Gastrocnemius medialis (tissue), 4 donors: ENCODE results near the gene XPO1.

Experiments
- CTCF ChIP-seq, 5 experiments: fragments of 450-650 bp in 3 of 5; fragments of 200-600 bp in 2 of 5; sonication (generic) in 2 of 5; IDR thresholded peaks in 4 of 5; conservative IDR thresholded peaks in 1 of 5; 1 replicate in 4 of 5; 2 replicates in 1 of 5; pipeline ENCODE4 v1.5.1; 2016 to 2019; ENCODE audit warnings: antibody characterized with exemption in 5 of 5, mild to moderate bottlenecking in 3 of 5, moderate library complexity in 3 of 5
- POLR2A ChIP-seq, 2 donors: fragments of 450-650 bp; IDR thresholded peaks; one replicate each; pipeline ENCODE4 v1.6.1; 2017; ENCODE audit warnings: antibody characterized with exemption in 2 of 2, mild to moderate bottlenecking in 2 of 2, moderate library complexity in 2 of 2

DNA sequence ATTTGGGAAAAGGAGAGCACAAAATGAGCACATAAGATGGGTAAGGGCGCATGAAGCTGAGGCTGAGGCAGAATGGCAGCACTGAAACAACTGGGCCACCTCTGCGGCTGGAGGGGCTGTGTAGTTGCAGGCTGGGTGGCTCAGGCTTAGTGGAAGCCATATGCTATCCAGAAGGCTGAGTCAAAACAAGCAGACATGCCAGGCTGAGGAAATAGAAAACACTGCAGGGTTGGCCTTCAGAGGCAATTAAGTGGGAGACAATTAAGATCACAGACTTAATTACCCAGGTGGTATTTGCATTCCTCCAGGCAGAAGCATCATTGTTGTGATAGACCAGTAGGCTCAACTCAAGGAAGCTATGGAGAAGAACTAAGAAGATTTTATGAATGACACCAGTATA is 11.4 kb upstream of the XPO1 start:
- TF ChIP-seq CTCF (IDR thresholded peaks at IDR 0.05 in 4 of 5, conservative IDR thresholded peaks at IDR 0.05 in 1 of 5) (no peak), POLR2A (IDR thresholded peaks at IDR 0.05) (no peak)
